GM12872 (cell line): Measurements from ENCODE around the gene PHF21B.

ENCODE experiments used
- CTCF ChIP-seq: IDR thresholded peaks from 3 replicates; pipeline ENCODE4 v1.5.1; 2011; ENCODE audit warnings: low read depth, mild to moderate bottlenecking, low read length, moderate library complexity; ENCODE audit not compliant: insufficient read depth

The PHF21B gene

GRCh38 chr22:44942979-44943700 is 66.7 kb downstream of the PHF21B start:
- no peak for TF ChIP-seq CTCF

GRCh38 chr22:44942056-44942455 is 67.7 kb downstream of the PHF21B start:
- TF ChIP-seq CTCF = no peak

DNA sequence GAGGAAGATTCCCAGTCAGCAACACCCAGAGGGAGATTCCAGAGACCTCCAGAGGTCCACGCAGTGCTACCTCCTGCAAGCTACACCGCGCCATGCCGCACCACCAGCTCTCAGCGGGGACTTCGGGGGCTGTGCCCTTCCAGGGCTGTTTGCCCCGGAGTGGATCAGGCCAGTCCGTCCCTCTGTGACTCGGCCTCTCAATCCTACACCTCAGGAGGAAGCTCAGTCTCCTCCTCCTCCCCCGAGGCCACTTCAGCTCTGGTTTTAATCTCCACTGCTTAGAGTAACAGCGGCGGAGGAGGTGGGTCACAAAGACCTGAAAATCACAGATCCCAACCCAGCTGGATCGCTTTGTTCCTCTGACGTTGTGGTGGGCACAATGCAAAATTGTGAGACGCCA is 68.6 kb downstream of the PHF21B start:
- no peak for TF ChIP-seq CTCF

DNA sequence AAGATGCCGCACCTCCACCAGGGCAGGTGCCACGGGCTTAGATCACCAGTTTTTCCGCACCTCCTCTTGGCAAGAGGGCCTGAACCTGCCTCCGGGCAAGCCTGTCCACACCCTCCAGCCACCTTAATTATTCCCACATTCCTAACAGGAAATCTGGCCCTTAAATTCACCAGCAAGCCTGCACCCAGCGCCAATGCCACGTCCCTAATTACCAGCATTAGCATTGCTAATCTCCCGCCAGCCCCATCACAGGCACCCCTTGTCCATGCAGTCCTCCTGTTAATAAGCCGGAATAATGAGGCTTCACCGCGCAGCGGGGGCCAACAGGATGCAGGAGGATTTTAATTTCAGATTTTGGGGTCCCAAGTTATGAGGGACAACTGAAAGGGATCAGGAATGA is 69.7 kb downstream of the PHF21B start:
- TF ChIP-seq CTCF = no peak

DNA sequence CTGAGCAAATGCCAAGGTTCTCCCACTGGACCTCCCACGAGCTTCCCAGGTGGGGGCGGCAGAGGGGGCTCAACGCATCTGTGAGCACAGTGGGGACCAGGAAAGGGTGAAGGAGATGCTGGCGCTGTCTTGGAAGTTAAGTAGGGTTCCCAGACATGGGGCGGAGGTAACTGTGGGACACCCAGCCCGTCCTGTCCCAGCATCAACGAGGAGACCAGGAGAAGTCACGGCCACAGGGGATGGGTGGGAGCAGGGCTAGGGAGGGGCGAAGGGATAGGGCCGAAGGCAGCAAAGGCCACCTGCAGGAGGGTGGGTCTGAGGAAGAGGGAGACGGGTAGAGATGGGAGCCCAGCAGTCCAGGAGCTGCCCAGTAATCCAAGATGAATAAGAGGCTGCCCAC is 70.4 kb downstream of the PHF21B start:
- no peak for TF ChIP-seq CTCF

- TF ChIP-seq CTCF = no peak
Measured at GRCh38 chr22:44938886-44939285, 70.9 kb downstream of the PHF21B start.

GRCh38 chr22:44937216-44937615 is 72.6 kb downstream of the PHF21B start:
- TF ChIP-seq CTCF = no peak

DNA sequence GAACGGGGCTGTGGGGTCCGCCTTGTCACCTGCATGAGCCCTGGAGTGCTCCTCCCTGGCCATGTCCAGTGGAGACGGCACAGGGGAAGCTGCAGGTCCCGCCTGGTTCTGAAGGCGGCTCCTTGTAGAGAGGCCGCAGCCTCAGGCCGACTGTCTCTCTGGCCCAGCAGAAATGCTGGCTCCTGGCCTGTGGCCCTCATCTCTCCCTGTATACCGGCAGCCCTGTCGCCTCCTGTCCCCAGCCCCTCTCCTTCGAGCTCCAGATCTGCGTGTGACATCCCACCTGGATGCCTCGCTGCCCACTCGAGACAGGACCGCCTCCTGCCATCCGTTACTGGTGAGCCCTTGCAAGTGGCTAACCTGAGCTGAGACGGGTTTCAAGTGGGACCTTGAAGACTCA is 73.6 kb downstream of the PHF21B start:
- no peak for TF ChIP-seq CTCF
